ENCODE results near the gene MMP7. TPM values are rescaled to one million over a fixed set of nuclear protein-coding genes. Genes with fewer than 3 reads are reported as not detected.

MMP7 gene
- total RNA-seq, 4 donors from 2014 or later, result not detected

DNA sequence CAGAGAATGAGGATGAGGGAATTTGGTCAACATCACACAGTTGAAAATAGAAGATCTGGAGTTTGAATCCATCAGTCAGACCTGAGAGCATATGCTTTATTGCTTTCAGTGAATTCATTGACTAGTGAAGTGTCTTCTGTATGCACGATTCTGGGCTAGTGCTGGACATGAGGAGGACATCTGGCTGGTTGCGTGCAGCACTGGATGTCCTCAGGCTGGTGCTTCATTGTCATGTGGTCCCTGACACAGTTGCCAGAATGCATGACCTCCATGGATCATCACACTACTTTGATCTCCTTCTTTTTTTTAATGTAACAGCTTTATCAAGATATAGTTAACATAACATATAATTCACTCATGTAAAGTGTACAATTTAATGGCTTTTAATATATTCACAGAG, 44.5 kb upstream of the MMP7 start:
- Histone ChIP-seq H3K27ac (no peak overlapping the region), H3K36me3 (no peaks in the 10 kb centered on the region), H3K4me1 (no peaks in the 10 kb centered on the region), H3K27me3 (no peaks in the 10 kb centered on the region), H3K9me3 (no peaks in the 10 kb centered on the region), H3K4me3 (no peak overlapping the region)
- in situ Hi-C loops (cut with MboI; ENCODE audit: low sequenced_read_pairs in 4 of 4) (no loop called here), intact Hi-C loops (cut with DNase I; ENCODE audit: low total_unique reads) (no loop called here)
- no peak for ATAC-seq
- no peak for TF ChIP-seq CTCF (IDR thresholded peaks at IDR 0.05 in 4 of 5, conservative IDR thresholded peaks at IDR 0.05 in 1 of 5)
- no peak for TF ChIP-seq POLR2A (IDR thresholded peaks at IDR 0.05)
- DNase-seq, result no peak

- intact Hi-C loops (cut with DNase I; ENCODE audit: low total_unique reads), result no loop called here
- no peak overlapping the region for H3K4me3 ChIP-seq
- no peaks in the 10 kb centered on the region for H3K9me3 ChIP-seq
- H3K4me1 ChIP-seq, result no peaks in the 10 kb centered on the region
- ATAC-seq (no peak), DNase-seq (no peak)
- TF ChIP-seq CTCF (IDR thresholded peaks at IDR 0.05 in 4 of 5, conservative IDR thresholded peaks at IDR 0.05 in 1 of 5), result no peak
- TF ChIP-seq POLR2A (IDR thresholded peaks at IDR 0.05), result no peak
- no peaks in the 10 kb centered on the region for H3K36me3 ChIP-seq
- no peak overlapping the region for H3K27ac ChIP-seq
- H3K27me3 ChIP-seq, result no peaks in the 10 kb centered on the region
- in situ Hi-C loops (cut with MboI; ENCODE audit: low sequenced_read_pairs in 4 of 4), result no loop called here
These were observed 43.3 kb upstream of the MMP7 start for GRCh38 chr11:102573851-102574250.

DNA sequence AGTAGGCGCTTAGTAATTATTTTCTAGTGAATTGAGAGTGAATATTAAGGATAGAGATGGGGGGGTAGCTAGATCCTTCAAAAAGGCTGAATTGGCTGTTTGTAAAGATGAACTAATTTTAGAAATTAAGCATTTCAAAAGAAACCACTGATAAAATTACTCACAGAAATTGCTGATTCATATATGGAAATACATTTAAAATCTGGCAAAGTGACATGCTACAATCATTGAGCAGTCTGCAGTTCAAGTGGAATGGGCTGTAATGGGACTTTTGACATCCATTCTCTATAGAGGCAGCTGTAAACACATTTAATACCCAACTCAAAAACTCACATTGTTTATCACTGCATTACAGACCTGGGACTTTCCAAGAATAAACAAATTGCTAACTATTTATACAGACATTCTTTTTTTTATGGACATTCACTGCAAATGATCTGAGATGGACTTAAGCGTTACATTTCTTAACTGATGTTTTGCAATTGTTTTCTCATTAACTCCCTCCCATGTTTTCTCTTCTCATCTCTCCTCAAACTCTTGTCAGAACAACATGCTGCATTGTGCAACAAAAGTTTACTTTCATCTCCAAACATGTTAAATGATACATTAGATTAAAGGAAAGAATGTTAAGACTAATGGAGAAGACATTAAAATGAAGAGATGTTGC, 42.1 kb upstream of the MMP7 start:
- Histone ChIP-seq H3K9me3 (no peaks in the 10 kb centered on the region), H3K36me3 (no peaks in the 10 kb centered on the region), H3K27me3 (no peaks in the 10 kb centered on the region), H3K4me1 (no peaks in the 10 kb centered on the region), H3K4me3 (no peak overlapping the region), H3K27ac (no peak overlapping the region)
- TF ChIP-seq CTCF (IDR thresholded peaks at IDR 0.05 in 4 of 5, conservative IDR thresholded peaks at IDR 0.05 in 1 of 5) (no peak), POLR2A (IDR thresholded peaks at IDR 0.05) (no peak)
- ATAC-seq (no peak), DNase-seq (no peak)
- intact Hi-C loops (cut with DNase I; ENCODE audit: low total_unique reads), result no loop called here
- in situ Hi-C loops (cut with MboI; ENCODE audit: low sequenced_read_pairs in 4 of 4), result no loop called here

GRCh38 chr11:102568851-102569250, 38.3 kb upstream of the MMP7 start:
- TF ChIP-seq CTCF (IDR thresholded peaks at IDR 0.05 in 4 of 5, conservative IDR thresholded peaks at IDR 0.05 in 1 of 5), result no peak
- no peak for TF ChIP-seq POLR2A (IDR thresholded peaks at IDR 0.05)
- in situ Hi-C loops (cut with MboI; ENCODE audit: low sequenced_read_pairs in 4 of 4), result no loop called here
- H3K27me3 ChIP-seq, result no peaks in the 10 kb centered on the region
- intact Hi-C loops (cut with DNase I; ENCODE audit: low total_unique reads), result no loop called here
- no peak for DNase-seq
- no peaks in the 10 kb centered on the region for H3K36me3 ChIP-seq
- no peak for ATAC-seq
- no peak overlapping the region for H3K27ac ChIP-seq
- no peaks in the 10 kb centered on the region for H3K9me3 ChIP-seq
- H3K4me3 ChIP-seq, result no peak overlapping the region
- no peaks in the 10 kb centered on the region for H3K4me1 ChIP-seq

- ATAC-seq, result no peak
- H3K27me3 ChIP-seq, result no peaks in the 10 kb centered on the region
- intact Hi-C loops (cut with DNase I; ENCODE audit: low total_unique reads) (no loop called here), in situ Hi-C loops (cut with MboI; ENCODE audit: low sequenced_read_pairs in 4 of 4) (no loop called here)
- H3K4me1 ChIP-seq, result peaks cover 0 to 3% of the 10 kb centered on the region in 2 donors
- no peak overlapping the region for H3K27ac ChIP-seq
- H3K4me3 ChIP-seq, result no peak overlapping the region
- no peak for TF ChIP-seq POLR2A (IDR thresholded peaks at IDR 0.05)
- no peak for DNase-seq
- no peaks in the 10 kb centered on the region for H3K9me3 ChIP-seq
- no peaks in the 10 kb centered on the region for H3K36me3 ChIP-seq
These were observed 35.6 kb upstream of the MMP7 start for GRCh38 chr11:102566112-102566511.

All from gastrocnemius medialis (tissue), 4 donors.